CD4-positive, alpha-beta T cell treated with Interleukin-21 for 1 hour (primary cell): Measurements from ENCODE around the gene TCF7L1.
A peak's percentile ranks its signal among the peaks of the same experiment; 100 is the strongest.
"Not testable (repeated sequence)": the region's sequence is repeated elsewhere in the genome, so short reads cannot be mapped to it uniquely, and the experiment has no call there.

ENCODE experiments used
- DNase-seq: peaks from one replicate; pipeline ENCODE4 v3.0.0-alpha.2; 2020

The TCF7L1 gene

GRCh38 chr2:85329181-85329651 lies 196.0 kb downstream of the TCF7L1 start:
- DNase-seq: no peak

DNA sequence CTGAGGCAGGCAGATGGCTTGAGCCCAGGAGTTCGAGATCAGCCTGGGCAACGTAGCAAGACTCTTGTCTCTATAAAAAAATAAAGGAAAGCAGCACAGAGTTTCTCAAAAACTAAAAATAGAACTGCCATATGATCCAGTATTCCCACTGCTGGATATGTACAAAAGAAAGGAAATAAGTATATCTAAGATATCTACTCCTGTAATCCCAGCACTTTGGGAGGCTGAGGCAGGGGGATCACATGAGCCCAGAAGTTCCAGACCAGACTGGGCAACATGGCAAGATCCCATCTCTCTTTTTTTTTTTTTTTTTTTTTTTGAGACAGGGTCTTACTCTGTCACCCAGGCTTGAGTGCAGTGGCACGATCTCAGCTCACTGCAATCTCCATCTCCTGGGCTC lies 196.5 kb downstream of the TCF7L1 start:
- not testable (repeated sequence) for DNase-seq

- no peak for DNase-seq
Measured at GRCh38 chr2:85330839-85331636, 197.8 kb downstream of the TCF7L1 start.

DNA sequence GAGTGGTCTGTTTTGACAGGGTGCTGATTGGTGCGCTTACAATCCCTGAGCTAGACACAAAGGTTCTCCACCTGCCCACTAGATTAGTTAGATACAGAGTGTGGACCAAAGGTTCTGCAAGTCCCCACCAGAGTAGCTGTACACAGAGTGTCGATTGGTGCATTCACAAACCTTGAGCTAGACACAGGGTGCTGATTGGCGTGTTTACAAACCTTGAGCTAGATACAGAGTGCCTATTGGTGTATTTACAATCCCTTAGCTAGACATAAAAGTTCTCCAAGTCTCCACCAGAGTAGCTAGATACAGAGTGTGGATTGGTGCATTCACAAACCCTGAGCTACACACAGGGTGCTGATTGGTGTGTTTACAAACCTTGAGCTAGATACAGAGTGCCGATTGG lies 200.7 kb downstream of the TCF7L1 start:
- not testable (repeated sequence) for DNase-seq

GRCh38 chr2:85334928-85335327 lies 201.7 kb downstream of the TCF7L1 start:
- DNase-seq: no peak

DNA sequence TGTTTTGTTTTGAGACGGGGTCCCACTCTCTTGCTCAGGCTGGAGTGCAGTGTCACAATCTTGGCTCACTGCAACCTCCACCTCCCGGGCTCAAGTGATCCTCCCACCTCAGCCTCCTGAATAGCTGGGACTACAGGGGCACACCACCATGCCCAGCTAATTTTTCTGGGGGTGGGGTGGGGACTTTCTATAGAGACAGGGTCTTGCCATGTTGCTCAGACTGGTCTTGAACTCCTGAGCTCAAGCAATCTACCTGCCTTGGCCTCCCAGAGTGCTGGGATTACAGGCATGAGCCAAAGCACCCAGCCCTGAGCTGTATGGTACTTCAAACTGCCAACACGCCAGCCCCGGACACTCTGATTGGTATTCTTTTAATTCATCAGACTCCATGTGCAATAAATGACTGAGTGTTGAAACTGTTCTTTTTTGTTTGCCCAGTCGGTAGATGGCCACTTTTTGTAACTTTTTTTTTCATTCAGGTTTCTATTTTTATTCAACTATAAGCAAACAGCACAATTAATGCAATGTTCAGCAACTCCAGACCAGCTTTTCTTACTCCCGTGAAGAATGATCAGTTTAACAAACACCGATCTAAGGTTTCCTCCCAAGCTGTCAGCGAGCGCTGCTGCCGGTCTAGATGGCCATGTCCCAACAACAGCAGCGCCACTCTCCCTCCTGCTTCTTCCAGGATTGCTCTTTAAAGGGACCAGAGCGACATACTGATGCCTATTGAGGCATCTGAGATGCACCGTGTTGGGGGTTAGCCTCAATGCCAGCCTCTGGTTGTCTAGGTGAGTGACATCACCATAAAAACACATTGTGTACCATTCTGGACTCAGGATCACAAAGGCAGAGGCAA lies 207.1 kb downstream of the TCF7L1 start:
- DNase-seq: no peak

DNA sequence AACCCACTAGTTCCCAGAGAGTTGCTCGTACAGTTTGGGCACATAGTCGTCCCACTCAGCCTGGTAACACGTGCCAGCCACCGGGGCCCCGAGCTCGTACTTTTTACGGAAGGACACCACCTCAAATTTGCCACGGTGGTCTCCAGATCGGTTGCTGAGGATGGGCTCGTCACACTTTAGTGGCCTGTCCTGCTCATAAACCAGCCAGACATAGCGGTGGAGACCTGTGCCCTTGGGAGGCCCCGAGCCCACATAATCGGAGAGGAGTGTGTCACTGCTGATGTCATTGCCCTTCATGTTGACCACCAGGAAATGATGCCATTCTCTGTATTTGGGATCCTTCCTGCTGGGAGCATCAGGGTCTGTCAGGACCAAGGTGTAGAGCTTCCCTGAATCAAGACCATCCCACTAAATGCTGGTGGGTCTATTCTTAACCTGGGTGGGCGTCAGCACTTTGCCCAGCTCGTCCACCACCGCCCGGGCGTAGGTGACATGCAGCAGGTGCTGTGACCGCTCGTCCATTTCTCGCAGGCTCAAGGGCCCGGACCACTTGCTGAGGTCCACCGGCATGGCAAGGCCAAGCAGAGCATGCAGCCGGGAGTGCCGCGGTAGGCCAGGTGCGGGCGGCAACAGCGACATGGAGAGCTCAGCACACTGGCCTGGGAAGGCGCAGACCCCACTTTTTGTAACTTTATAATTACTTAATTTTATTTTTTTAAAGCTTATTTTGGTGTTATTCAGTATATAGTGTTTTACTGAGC lies 208.3 kb downstream of the TCF7L1 start:
- no peak for DNase-seq

GRCh38 chr2:85342156-85342555 lies 209.0 kb downstream of the TCF7L1 start:
- DNase-seq: no peak

DNA sequence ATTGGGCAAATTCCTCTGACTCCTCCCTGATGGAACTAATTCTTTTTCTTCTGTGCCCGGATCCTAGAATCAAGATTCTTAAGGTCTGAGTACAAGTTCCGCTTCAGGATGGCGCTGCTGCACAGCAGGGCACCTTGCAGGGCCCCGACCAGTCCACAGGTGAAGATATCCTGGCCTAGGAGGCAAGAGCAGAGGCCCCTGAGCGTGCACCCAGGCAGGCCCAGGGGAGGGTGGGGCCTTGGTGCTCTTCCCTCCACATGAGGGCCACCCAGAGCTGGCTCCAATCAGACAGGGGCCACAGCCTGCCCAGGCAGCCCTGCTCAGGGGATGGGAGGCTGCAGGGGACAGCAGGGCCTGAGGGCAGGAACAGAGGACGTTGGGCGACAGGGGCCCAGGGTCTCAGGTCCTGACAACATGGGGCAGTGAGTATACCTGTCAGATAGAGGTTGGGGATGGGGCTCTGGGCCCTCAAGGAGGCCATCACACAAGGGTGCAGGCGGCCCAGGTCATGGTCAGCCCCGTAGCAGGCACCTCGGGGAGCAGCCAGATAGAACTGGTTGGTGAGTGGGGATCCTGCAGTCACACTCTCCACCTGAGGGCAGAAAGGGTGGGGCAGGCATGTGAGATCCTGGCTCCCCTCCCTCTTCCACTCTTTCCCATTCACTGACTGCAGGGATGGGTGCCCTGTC lies 210.2 kb downstream of the TCF7L1 start:
- not testable (repeated sequence) for DNase-seq

- DNase-seq: no peak
Measured at GRCh38 chr2:85344356-85344954, 211.3 kb downstream of the TCF7L1 start.

DNA sequence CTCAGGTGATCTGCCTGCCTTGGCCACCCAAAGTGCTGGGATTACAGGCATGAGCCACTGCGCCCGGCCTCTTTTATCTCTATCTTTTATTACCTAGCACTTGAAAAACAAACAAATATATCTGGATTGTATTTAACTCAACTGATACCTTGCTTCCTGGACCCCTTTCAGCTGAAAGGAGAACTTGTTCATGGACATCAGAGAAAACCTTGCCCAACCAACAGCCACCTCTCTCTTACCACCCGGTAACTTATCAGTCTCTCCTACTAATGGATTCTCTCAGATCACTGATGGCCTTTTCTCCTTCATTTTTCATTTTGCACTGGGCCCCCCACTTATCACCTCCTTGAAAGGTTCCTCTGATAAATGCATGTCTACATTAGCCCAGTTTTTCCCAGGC lies 214.4 kb downstream of the TCF7L1 start:
- DNase-seq: no peak

DNA sequence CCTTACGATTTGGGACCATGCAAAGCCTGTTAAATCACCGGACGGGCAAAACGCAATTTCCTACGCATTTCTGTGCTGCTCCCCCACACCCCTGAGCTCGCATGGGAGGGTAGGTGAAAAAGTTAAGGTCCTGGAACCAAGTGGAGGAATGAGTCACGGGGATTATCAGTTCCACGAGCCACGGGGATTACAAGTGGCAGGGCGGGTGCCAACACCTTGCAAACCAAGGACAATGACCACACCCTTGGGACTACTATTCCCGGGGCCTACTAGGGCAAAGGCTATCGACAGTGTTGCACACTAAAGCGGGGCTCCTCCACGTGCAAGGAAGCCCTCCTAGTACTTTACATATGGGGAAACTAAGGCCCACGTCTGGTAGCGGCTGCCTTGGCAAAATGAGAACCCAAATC lies 220.7 kb downstream of the TCF7L1 start:
- DNase-seq: peak; percentile 18

- peak; percentile 99 for DNase-seq
Measured at GRCh38 chr2:85354286-85355072, 221.3 kb downstream of the TCF7L1 start, which contains the start of the genes ELMOD3 and RETSAT. Gene ELMOD3, plus strand, starts transcription at chr2:85354769. Its CDS starts 2,430 bp downstream, at chr2:85357199. Gene RETSAT, minus strand, starts transcription at chr2:85354528. Its CDS starts 21 bp downstream, at chr2:85354507.

DNA sequence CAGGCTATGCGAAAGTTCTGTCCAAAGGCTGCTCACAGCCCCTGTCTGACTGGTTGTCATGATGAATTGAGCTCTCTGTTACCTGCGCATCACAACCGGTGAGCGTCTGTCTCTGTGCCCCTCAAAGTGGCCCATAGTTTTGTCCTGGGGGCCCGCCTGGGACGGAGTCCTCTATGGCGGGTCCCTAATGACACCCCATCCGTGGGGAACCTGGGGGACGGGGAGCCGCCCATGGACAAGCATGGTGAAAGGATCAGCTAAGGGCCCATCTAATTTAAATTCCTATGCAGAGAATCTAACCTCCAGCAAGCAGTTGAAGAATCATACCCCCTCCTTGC lies 221.8 kb downstream of the TCF7L1 start:
- DNase-seq: no peak

DNA sequence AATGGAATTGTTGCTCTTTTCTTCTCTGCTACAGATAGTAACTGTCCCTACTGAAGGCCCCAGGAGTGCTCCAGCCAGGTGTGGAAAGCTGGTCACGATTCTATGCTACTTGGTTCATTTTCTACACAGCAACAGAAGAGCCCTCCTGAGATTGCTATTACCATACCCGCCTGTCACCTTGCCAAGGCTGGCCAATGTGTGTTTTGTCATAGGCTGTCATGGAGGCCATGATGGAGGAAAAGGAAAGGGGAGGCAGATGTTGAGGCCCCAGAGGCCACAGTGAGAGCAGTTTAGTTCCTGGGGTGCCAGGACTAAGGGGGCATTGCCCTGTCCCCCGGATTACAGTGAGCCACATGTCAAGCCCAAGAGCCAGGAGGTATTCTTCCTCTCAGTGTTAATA lies 222.3 kb downstream of the TCF7L1 start:
- no peak for DNase-seq

GRCh38 chr2:85356186-85356585 lies 223.0 kb downstream of the TCF7L1 start:
- no peak for DNase-seq

- DNase-seq: no peak
Measured at GRCh38 chr2:85357736-85358135, 224.5 kb downstream of the TCF7L1 start.
